ENCODE data around the gene HP. TPM values are rescaled to one million over a fixed set of nuclear protein-coding genes. Genes with fewer than 3 reads are reported as not detected.
"Not testable (repeated sequence)": the region's sequence is repeated elsewhere in the genome, so short reads cannot be mapped to it uniquely, and the experiment has no call there.

Gene HP
- total and polyA plus RNA-seq, 4 donors, result 3.5 to 83.0 (median 27.0) TPM

- no peak for DNase-seq
- Histone ChIP-seq H3K4me3 (ENCODE audit: low read length in 2 of 2) (no peak overlapping the region), H3K27me3 (ENCODE audit: control insufficient read depth in 1 of 2, insufficient read depth in 2 of 2, low read length in 1 of 2) (no peaks in the 10 kb centered on the region), H3K27ac (ENCODE audit: low read depth in 1 of 2, low read length in 2 of 2) (no peak overlapping the region), H3K9me3 (ENCODE audit: control insufficient read depth, low read length) (no peaks in the 10 kb centered on the region), H3K4me1 (ENCODE audit: control insufficient read depth in 1 of 2, insufficient read depth in 2 of 2, low read length in 2 of 2) (no peaks in the 10 kb centered on the region), H3K36me3 (ENCODE audit: control insufficient read depth in 1 of 2, insufficient read depth in 2 of 2, low read length in 1 of 2) (no peaks in the 10 kb centered on the region)
- intact Hi-C loops (cut with DNase I), result no loop called here
- ATAC-seq (ENCODE audit: low FRiP score), result peak; percentile 67
- 77 to 86% methylated on average over 4 of the region's 4 CpGs for WGBS, 2 donors
These were observed 3.4 kb upstream of the HP start for GRCh38 chr16:72050769-72051464.

- no peak overlapping the region for H3K4me3 ChIP-seq (ENCODE audit: low read length in 2 of 2)
- no peaks in the 10 kb centered on the region for H3K9me3 ChIP-seq (ENCODE audit: control insufficient read depth, low read length)
- H3K27me3 ChIP-seq (ENCODE audit: control insufficient read depth in 1 of 2, insufficient read depth in 2 of 2, low read length in 1 of 2), result no peaks in the 10 kb centered on the region
- no peak overlapping the region for H3K27ac ChIP-seq (ENCODE audit: low read depth in 1 of 2, low read length in 2 of 2)
- DNase-seq, result no peak
- intact Hi-C loops (cut with DNase I), result no loop called here
- ATAC-seq (ENCODE audit: low FRiP score), result no peak
- no peaks in the 10 kb centered on the region for H3K36me3 ChIP-seq (ENCODE audit: control insufficient read depth in 1 of 2, insufficient read depth in 2 of 2, low read length in 1 of 2)
- H3K4me1 ChIP-seq (ENCODE audit: control insufficient read depth in 1 of 2, insufficient read depth in 2 of 2, low read length in 2 of 2), result no peaks in the 10 kb centered on the region
- WGBS, 2 donors, result 85 to 88% methylated on average over 2 of the region's 2 CpGs
These were observed 2.5 kb upstream of the HP start for GRCh38 chr16:72051818-72052217.

GRCh38 chr16:72055911-72056310 is 1.6 kb downstream of the HP start:
- Histone ChIP-seq H3K27me3 (ENCODE audit: control insufficient read depth in 1 of 2, insufficient read depth in 2 of 2, low read length in 1 of 2) (no peaks in the 10 kb centered on the region), H3K36me3 (ENCODE audit: control insufficient read depth in 1 of 2, insufficient read depth in 2 of 2, low read length in 1 of 2) (no peaks in the 10 kb centered on the region), H3K4me1 (ENCODE audit: control insufficient read depth in 1 of 2, insufficient read depth in 2 of 2, low read length in 2 of 2) (no peaks in the 10 kb centered on the region), H3K27ac (ENCODE audit: low read depth in 1 of 2, low read length in 2 of 2) (no peak overlapping the region), H3K4me3 (ENCODE audit: low read length in 2 of 2) (no peak overlapping the region), H3K9me3 (ENCODE audit: control insufficient read depth, low read length) (no peaks in the 10 kb centered on the region)
- intact Hi-C loops (cut with DNase I), result no loop called here
- 57 to 62% methylated on average over 4 of the region's 4 CpGs for WGBS, 2 donors
- DNase-seq (no peak), ATAC-seq (ENCODE audit: low FRiP score) (no peak)

GRCh38 chr16:72057313-72057712 is 3.0 kb downstream of the HP start:
- H3K27me3 ChIP-seq (ENCODE audit: control insufficient read depth in 1 of 2, insufficient read depth in 2 of 2, low read length in 1 of 2); ATAC-seq (ENCODE audit: low FRiP score); H3K4me1 ChIP-seq (ENCODE audit: control insufficient read depth in 1 of 2, insufficient read depth in 2 of 2, low read length in 2 of 2); H3K4me3 ChIP-seq (ENCODE audit: low read length in 2 of 2); intact Hi-C loops (cut with DNase I); DNase-seq; H3K27ac ChIP-seq (ENCODE audit: low read depth in 1 of 2, low read length in 2 of 2); H3K36me3 ChIP-seq (ENCODE audit: control insufficient read depth in 1 of 2, insufficient read depth in 2 of 2, low read length in 1 of 2); H3K9me3 ChIP-seq (ENCODE audit: control insufficient read depth, low read length): not testable (repeated sequence)
- 59 to 61% methylated on average over 1 to 2 of the region's 6 CpGs for WGBS, 2 donors

- 83 to 84% methylated on average over 6 to 7 of the region's 7 CpGs for WGBS, 2 donors
- not testable (repeated sequence) for H3K27ac ChIP-seq (ENCODE audit: low read depth in 1 of 2, low read length in 2 of 2)
These were observed 4.8 kb downstream of the HP start for GRCh38 chr16:72059060-72059459.

GRCh38 chr16:72060405-72060804 is 6.1 kb downstream of the HP start:
- Histone ChIP-seq H3K4me3 (ENCODE audit: low read length in 2 of 2) (no peak overlapping the region), H3K36me3 (ENCODE audit: control insufficient read depth in 1 of 2, insufficient read depth in 2 of 2, low read length in 1 of 2) (no peaks in the 10 kb centered on the region), H3K27ac (ENCODE audit: low read depth in 1 of 2, low read length in 2 of 2) (no peak overlapping the region), H3K4me1 (ENCODE audit: control insufficient read depth in 1 of 2, insufficient read depth in 2 of 2, low read length in 2 of 2) (no peaks in the 10 kb centered on the region), H3K27me3 (ENCODE audit: control insufficient read depth in 1 of 2, insufficient read depth in 2 of 2, low read length in 1 of 2) (no peaks in the 10 kb centered on the region), H3K9me3 (ENCODE audit: control insufficient read depth, low read length) (no peaks in the 10 kb centered on the region)
- WGBS, 2 donors, result 91 to 92% methylated on average over 9 of the region's 9 CpGs
- ATAC-seq (ENCODE audit: low FRiP score) (no peak), DNase-seq (no peak)
- intact Hi-C loops (cut with DNase I), result no loop called here

More at GRCh38 chr16:72059060-72059459, 4.8 kb downstream of the HP start:
- DNase-seq; intact Hi-C loops (cut with DNase I); H3K4me1 ChIP-seq (ENCODE audit: control insufficient read depth in 1 of 2, insufficient read depth in 2 of 2, low read length in 2 of 2); ATAC-seq (ENCODE audit: low FRiP score); H3K9me3 ChIP-seq (ENCODE audit: control insufficient read depth, low read length); H3K36me3 ChIP-seq (ENCODE audit: control insufficient read depth in 1 of 2, insufficient read depth in 2 of 2, low read length in 1 of 2); H3K4me3 ChIP-seq (ENCODE audit: low read length in 2 of 2); H3K27me3 ChIP-seq (ENCODE audit: control insufficient read depth in 1 of 2, insufficient read depth in 2 of 2, low read length in 1 of 2): not testable (repeated sequence)

GRCh38 chr16:72061564-72061963 is 7.3 kb downstream of the HP start:
- WGBS, 2 donors, result 91 to 93% methylated on average over 1 of the region's 1 CpG

GRCh38 chr16:72064361-72064894 is 10.1 kb downstream of the HP start:
- WGBS, 2 donors, result 86 to 90% methylated on average over 10 of the region's 10 CpGs
- no peak for DNase-seq
- Histone ChIP-seq H3K4me3 (ENCODE audit: low read length in 2 of 2) (no peak overlapping the region), H3K4me1 (ENCODE audit: control insufficient read depth in 1 of 2, insufficient read depth in 2 of 2, low read length in 2 of 2) (no peaks in the 10 kb centered on the region), H3K27ac (ENCODE audit: low read depth in 1 of 2, low read length in 2 of 2) (no peak overlapping the region), H3K9me3 (ENCODE audit: control insufficient read depth, low read length) (no peaks in the 10 kb centered on the region), H3K27me3 (ENCODE audit: control insufficient read depth in 1 of 2, insufficient read depth in 2 of 2, low read length in 1 of 2) (no peaks in the 10 kb centered on the region), H3K36me3 (ENCODE audit: control insufficient read depth in 1 of 2, insufficient read depth in 2 of 2, low read length in 1 of 2) (no peaks in the 10 kb centered on the region)
- no peak for ATAC-seq (ENCODE audit: low FRiP score)
- intact Hi-C loops (cut with DNase I), result no loop called here

More at GRCh38 chr16:72061564-72061963, 7.3 kb downstream of the HP start:
- H3K4me3 ChIP-seq (ENCODE audit: low read length in 2 of 2), result no peak overlapping the region
- no peaks in the 10 kb centered on the region for H3K9me3 ChIP-seq (ENCODE audit: control insufficient read depth, low read length)
- intact Hi-C loops (cut with DNase I), result no loop called here
- H3K27ac ChIP-seq (ENCODE audit: low read depth in 1 of 2, low read length in 2 of 2), result no peak overlapping the region
- ATAC-seq (ENCODE audit: low FRiP score), result no peak
- no peaks in the 10 kb centered on the region for H3K36me3 ChIP-seq (ENCODE audit: control insufficient read depth in 1 of 2, insufficient read depth in 2 of 2, low read length in 1 of 2)
- no peak for DNase-seq
- no peaks in the 10 kb centered on the region for H3K27me3 ChIP-seq (ENCODE audit: control insufficient read depth in 1 of 2, insufficient read depth in 2 of 2, low read length in 1 of 2)
- H3K4me1 ChIP-seq (ENCODE audit: control insufficient read depth in 1 of 2, insufficient read depth in 2 of 2, low read length in 2 of 2), result no peaks in the 10 kb centered on the region

- Histone ChIP-seq H3K9me3 (ENCODE audit: control insufficient read depth, low read length) (no peaks in the 10 kb centered on the region), H3K27ac (ENCODE audit: low read depth in 1 of 2, low read length in 2 of 2) (no peak overlapping the region), H3K27me3 (ENCODE audit: control insufficient read depth in 1 of 2, insufficient read depth in 2 of 2, low read length in 1 of 2) (no peaks in the 10 kb centered on the region), H3K36me3 (ENCODE audit: control insufficient read depth in 1 of 2, insufficient read depth in 2 of 2, low read length in 1 of 2) (no peaks in the 10 kb centered on the region), H3K4me1 (ENCODE audit: control insufficient read depth in 1 of 2, insufficient read depth in 2 of 2, low read length in 2 of 2) (no peaks in the 10 kb centered on the region), H3K4me3 (ENCODE audit: low read length in 2 of 2) (no peak overlapping the region)
- no peak for DNase-seq
- intact Hi-C loops (cut with DNase I), result no loop called here
- no peak for ATAC-seq (ENCODE audit: low FRiP score)
- 13 to 23% methylated on average over 1 of the region's 1 CpG for WGBS, 2 donors
These were observed 12.4 kb downstream of the HP start for GRCh38 chr16:72066747-72067146.

Measured in aorta (tissue), 5 donors.